ENCODE data around the gene CUL5.

The CUL5 gene

GRCh38 chr11:108147150-108147549, 138.5 kb downstream of the CUL5 start:
- DNase-seq (ENCODE audit: low read depth): peak; percentile 13
- no peak overlapping the region for H3K4me3 ChIP-seq (ENCODE audit: low read length)
- TF ChIP-seq CTCF (conservative IDR thresholded peaks at IDR 0.05; ENCODE audit: low read length): no peak

- no peak overlapping the region for H3K4me3 ChIP-seq (ENCODE audit: low read length)
- no peak for TF ChIP-seq CTCF (conservative IDR thresholded peaks at IDR 0.05; ENCODE audit: low read length)
Measured at GRCh38 chr11:108148556-108148955, 139.9 kb downstream of the CUL5 start.

GRCh38 chr11:108154591-108154990, 145.9 kb downstream of the CUL5 start:
- no peak for DNase-seq (ENCODE audit: low read depth)
- H3K4me3 ChIP-seq (ENCODE audit: low read length): no peak overlapping the region
- TF ChIP-seq CTCF (conservative IDR thresholded peaks at IDR 0.05; ENCODE audit: low read length): no peak

More at GRCh38 chr11:108148556-108148955, 139.9 kb downstream of the CUL5 start:
- no peak for DNase-seq (ENCODE audit: low read depth)

All from AG10803 (cell line).